GM20000 (cell line): ENCODE data around the gene MAFF.
"Not testable (repeated sequence)": the region's sequence is repeated elsewhere in the genome, so short reads cannot be mapped to it uniquely, and the experiment has no call there.

Experiments used
- DNase-seq: peaks from one replicate; pipeline ENCODE4 v3.0.0; 2012; ENCODE audit warnings: low spot score
- TF ChIP-seq, protein P1 (sequence below): IDR thresholded peaks from 2 replicates; pipeline ENCODE4 v1.5.1; 2012; ENCODE audit warnings: mild to moderate bottlenecking, control low read depth; ENCODE audit errors: extremely low read depth, missing control alignments

MAFF gene

DNA sequence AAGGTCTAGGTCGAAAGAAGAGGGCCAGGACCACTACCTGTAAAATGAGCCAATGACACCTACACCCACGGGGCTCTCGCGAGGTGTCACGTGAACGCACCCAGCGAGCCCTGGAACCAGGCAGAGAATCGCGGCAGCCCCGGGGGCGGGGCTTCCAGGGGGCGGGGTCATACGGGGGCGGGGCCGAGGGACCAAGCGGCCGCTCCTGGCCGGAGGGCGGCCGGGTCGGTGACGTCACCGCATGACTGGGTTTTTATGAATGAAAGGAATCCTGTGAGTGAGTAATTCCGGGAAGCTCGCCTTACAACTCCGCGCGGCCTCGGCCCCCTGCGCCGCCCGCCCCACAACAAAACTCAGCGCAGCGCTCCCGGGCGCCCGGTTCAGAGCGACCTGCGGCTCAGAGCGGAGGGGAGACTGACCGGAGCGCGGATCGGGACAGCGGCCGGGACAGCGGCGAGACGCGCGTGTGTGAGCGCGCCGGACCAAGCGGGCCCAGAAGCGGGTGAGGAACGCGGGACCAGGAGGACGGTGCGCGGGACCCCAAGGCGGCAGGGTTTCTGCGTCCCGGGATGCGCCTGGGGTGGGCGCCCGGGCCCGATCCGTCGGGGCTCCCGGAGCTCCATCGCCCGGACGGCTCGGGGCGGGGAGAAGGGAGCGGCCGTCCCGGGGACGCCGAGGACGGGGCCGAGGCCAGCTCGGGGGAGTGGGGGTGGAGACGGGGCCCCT lies at the start of gene MAFF:
Gene MAFF, plus strand, starts transcription at position 284 of the 726 bp plus-strand sequence. CDS start 11,860 bp downstream, outside the sequence.
- TF ChIP-seq, protein P1, sequence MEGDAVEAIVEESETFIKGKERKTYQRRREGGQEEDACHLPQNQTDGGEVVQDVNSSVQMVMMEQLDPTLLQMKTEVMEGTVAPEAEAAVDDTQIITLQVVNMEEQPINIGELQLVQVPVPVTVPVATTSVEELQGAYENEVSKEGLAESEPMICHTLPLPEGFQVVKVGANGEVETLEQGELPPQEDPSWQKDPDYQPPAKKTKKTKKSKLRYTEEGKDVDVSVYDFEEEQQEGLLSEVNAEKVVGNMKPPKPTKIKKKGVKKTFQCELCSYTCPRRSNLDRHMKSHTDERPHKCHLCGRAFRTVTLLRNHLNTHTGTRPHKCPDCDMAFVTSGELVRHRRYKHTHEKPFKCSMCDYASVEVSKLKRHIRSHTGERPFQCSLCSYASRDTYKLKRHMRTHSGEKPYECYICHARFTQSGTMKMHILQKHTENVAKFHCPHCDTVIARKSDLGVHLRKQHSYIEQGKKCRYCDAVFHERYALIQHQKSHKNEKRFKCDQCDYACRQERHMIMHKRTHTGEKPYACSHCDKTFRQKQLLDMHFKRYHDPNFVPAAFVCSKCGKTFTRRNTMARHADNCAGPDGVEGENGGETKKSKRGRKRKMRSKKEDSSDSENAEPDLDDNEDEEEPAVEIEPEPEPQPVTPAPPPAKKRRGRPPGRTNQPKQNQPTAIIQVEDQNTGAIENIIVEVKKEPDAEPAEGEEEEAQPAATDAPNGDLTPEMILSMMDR: no peak
- peak; percentile 97 for DNase-seq

- TF ChIP-seq, protein P1: no peak
Measured at GRCh38 chr22:38153821-38154562, 47.8 kb upstream of the MAFF start.

DNA sequence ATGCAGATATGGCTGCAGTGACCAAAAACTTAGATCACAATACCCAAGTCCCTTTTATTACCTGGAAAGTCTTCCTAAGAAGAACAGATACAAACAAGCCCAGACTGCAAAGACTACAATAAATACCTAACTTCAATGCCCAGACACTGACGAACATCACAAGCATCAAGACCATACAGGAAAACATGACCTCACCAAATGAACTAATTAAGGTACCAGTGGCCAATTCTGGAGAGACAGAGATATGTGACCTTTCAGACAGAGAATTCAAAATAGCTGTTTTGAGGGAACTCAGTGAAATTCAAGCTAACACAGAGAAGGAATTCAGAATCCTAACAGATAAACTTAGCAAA lies 47.3 kb upstream of the MAFF start:
- DNase-seq: not testable (repeated sequence)

More at GRCh38 chr22:38153821-38154562, 47.8 kb upstream of the MAFF start:
- no peak for DNase-seq

DNA sequence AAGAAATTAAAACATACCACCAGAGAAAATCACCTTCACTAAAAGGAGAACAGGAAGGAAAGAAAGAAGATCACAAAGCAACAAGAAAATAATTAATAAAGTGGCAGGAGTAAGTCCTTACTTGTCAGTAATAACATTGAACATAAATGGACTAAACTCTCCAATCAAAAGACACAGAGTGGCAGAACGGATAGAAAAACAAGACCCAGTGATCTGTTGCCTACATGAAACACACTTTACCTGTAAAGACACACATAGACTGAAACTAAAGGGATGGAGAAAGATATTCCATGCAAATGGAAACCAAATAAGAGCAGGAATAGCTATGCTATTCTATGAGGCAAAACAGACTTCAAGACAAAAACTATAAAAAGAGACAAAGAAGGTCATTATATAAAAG lies 46.1 kb upstream of the MAFF start:
- no peak for DNase-seq
- TF ChIP-seq, protein P1: no peak

- DNase-seq: no peak
- TF ChIP-seq, protein P1: no peak
Measured at GRCh38 chr22:38162881-38163843, 38.6 kb upstream of the MAFF start.

- TF ChIP-seq, protein P1: no peak
- DNase-seq: no peak
Measured at GRCh38 chr22:38163844-38164550, 37.8 kb upstream of the MAFF start.

DNA sequence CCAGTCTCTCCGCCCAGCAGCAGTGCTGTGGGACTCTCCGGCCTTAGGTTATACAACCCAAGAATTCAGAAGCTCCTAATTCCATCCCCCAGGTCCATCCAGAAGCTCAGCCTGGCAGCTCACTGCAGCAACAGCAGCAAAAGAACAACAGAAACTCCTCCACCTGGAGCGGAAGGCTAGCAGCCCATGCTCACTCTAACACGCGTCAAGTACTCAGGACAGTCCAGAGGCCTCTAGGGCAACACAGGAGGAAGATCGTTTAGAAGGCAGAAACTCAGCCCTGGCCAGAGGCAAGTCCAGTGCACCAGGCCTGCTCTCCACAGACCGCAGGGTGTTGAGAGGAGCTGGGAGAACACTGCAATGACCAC lies 37.3 kb upstream of the MAFF start:
- no peak for DNase-seq
- TF ChIP-seq, protein P1: no peak
